LNCAP (cell line): ENCODE results near the gene OR2F2.

Experiments
- TF ChIP-seq, protein P1 (sequence below): fragments of 450-650 bp; IDR thresholded peaks from 2 replicates; pipeline ENCODE4 v1.5.1; 2017; ENCODE audit warnings: mild to moderate bottlenecking

Gene OR2F2

DNA sequence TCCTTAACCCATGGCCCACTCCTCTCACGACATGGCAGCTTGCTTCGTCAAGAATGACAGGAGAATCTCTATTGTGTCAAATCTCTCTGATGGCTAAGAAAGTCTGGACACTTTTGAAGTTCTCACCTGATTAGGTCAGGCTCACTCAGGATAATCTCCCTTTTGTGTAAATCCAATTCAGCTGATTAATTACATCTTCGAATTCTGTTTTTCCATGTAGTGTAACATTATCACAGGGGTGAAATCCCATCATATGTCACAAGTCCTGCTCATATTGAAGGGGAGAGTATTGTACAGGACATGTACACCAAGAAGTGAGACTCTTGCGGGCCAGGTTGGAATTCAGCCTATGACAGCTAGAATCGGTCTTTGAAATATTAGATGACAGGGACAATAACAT lies 48.9 kb downstream of the OR2F2 start:
- TF ChIP-seq, protein P1, sequence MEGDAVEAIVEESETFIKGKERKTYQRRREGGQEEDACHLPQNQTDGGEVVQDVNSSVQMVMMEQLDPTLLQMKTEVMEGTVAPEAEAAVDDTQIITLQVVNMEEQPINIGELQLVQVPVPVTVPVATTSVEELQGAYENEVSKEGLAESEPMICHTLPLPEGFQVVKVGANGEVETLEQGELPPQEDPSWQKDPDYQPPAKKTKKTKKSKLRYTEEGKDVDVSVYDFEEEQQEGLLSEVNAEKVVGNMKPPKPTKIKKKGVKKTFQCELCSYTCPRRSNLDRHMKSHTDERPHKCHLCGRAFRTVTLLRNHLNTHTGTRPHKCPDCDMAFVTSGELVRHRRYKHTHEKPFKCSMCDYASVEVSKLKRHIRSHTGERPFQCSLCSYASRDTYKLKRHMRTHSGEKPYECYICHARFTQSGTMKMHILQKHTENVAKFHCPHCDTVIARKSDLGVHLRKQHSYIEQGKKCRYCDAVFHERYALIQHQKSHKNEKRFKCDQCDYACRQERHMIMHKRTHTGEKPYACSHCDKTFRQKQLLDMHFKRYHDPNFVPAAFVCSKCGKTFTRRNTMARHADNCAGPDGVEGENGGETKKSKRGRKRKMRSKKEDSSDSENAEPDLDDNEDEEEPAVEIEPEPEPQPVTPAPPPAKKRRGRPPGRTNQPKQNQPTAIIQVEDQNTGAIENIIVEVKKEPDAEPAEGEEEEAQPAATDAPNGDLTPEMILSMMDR: no peak
